Measurements from ENCODE around the gene MEIS1.
A peak's percentile ranks its signal among the peaks of the same experiment; 100 is the strongest.

Gene MEIS1

DNA sequence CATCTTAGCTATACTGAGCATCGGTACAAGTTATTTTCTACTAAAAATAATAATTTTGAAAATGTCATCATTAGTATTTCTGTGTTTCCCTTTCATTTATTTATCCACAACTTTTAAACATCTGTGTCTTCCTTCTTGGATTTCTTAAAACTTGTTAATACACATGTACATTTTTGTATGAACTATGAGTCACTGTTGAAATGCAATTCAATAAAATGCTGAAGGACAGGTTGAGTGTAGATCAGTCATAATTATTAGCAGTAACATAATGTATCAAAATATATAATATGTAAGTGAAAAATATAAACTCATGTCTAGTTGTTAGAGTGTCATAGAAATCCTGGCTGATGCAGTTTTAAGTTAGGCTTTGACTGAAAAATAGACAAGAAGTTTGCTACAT, 115.9 kb downstream of the MEIS1 start:
- H3K4me3 ChIP-seq (ENCODE audit: low read length in 2 of 2): no peak overlapping the region
- no peaks in the 10 kb centered on the region for H3K36me3 ChIP-seq (ENCODE audit: control insufficient read depth in 2 of 2, insufficient read depth in 2 of 2, low read length in 2 of 2)
- peaks cover 0 to 2% of the 10 kb centered on the region in 2 donors for H3K27me3 ChIP-seq (ENCODE audit: control insufficient read depth in 2 of 2, insufficient read depth in 2 of 2, low read length in 2 of 2)
- no peaks in the 10 kb centered on the region for H3K4me1 ChIP-seq (ENCODE audit: control insufficient read depth in 2 of 2, insufficient read depth in 2 of 2, low read length in 2 of 2)
- no peak overlapping the region for H3K27ac ChIP-seq (ENCODE audit: low read depth in 2 of 2, low read length in 2 of 2)
- no peaks in the 10 kb centered on the region for H3K9me3 ChIP-seq (ENCODE audit: control insufficient read depth in 2 of 2, low read length in 2 of 2)
- H3K9ac ChIP-seq (ENCODE audit: low read depth in 1 of 2, low read length in 2 of 2): no peak overlapping the region

- no peak overlapping the region for H3K27ac ChIP-seq (ENCODE audit: low read depth in 2 of 2, low read length in 2 of 2)
- H3K9ac ChIP-seq (ENCODE audit: low read depth in 1 of 2, low read length in 2 of 2): no peak overlapping the region
- no peaks in the 10 kb centered on the region for H3K36me3 ChIP-seq (ENCODE audit: control insufficient read depth in 2 of 2, insufficient read depth in 2 of 2, low read length in 2 of 2)
- no peaks in the 10 kb centered on the region for H3K9me3 ChIP-seq (ENCODE audit: control insufficient read depth in 2 of 2, low read length in 2 of 2)
- no peaks in the 10 kb centered on the region for H3K4me1 ChIP-seq (ENCODE audit: control insufficient read depth in 2 of 2, insufficient read depth in 2 of 2, low read length in 2 of 2)
- no peak overlapping the region for H3K4me3 ChIP-seq (ENCODE audit: low read length in 2 of 2)
- H3K27me3 ChIP-seq (ENCODE audit: control insufficient read depth in 2 of 2, insufficient read depth in 2 of 2, low read length in 2 of 2): peaks cover 0 to 2% of the 10 kb centered on the region in 2 donors
Observed at GRCh38 chr2:66553370-66553769, 118.4 kb downstream of the MEIS1 start.

- Histone ChIP-seq H3K4me3 (ENCODE audit: low read length in 2 of 2) (no peak overlapping the region), H3K36me3 (ENCODE audit: control insufficient read depth in 2 of 2, insufficient read depth in 2 of 2, low read length in 2 of 2) (no peaks in the 10 kb centered on the region), H3K4me1 (ENCODE audit: control insufficient read depth in 2 of 2, insufficient read depth in 2 of 2, low read length in 2 of 2) (no peaks in the 10 kb centered on the region), H3K9ac (ENCODE audit: low read depth in 1 of 2, low read length in 2 of 2) (no peak overlapping the region), H3K9me3 (ENCODE audit: control insufficient read depth in 2 of 2, low read length in 2 of 2) (no peaks in the 10 kb centered on the region), H3K27ac (ENCODE audit: low read depth in 2 of 2, low read length in 2 of 2) (no peak overlapping the region), H3K27me3 (ENCODE audit: control insufficient read depth in 2 of 2, insufficient read depth in 2 of 2, low read length in 2 of 2) (no peaks in the 10 kb centered on the region)
Observed at GRCh38 chr2:66555091-66555490, 120.2 kb downstream of the MEIS1 start.

DNA sequence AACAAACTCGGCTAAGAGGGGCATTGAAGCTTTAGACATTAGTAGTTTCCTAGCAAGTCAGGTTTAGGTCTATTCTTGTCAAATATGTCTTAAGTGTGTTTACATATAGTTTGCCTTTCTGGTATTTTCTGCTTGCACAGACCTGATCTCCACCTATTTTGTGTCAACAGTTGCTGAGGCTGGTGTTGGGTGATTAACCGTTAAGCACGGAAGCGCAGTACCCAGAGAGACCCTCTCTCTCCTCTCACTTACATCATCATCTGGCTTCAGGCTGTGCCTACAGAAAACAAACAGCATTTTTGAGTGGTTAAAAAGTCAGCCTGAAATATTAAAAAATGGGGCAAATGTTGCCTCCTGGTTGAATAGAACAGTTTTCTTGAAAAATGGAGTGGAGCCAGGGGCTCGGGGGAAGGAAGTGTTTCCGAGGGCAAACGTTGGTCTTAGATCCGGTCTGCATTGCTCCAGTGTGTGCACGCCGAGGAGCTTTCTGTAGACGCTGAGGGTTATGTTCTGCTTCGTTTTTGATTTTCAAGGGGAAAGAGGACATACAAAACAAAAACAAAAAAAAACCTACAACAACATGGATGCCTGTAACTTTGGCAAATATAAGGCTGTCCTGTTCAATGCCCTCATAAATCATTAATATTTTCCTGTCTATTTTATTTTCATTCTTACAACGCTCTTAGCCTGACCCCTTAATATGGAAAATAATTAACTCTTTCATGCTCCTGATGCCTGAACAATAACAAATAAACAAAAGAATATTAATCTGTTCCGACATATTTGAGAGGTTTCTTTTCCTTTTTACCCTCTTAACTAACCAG, 120.8 kb downstream of the MEIS1 start:
- no peaks in the 10 kb centered on the region for H3K9me3 ChIP-seq (ENCODE audit: control insufficient read depth in 2 of 2, low read length in 2 of 2)
- peak overlapping the region in 1 of 2 donors; percentile 34 for H3K4me3 ChIP-seq (ENCODE audit: low read length in 2 of 2)
- H3K9ac ChIP-seq (ENCODE audit: low read depth in 1 of 2, low read length in 2 of 2): no peak overlapping the region
- no peaks in the 10 kb centered on the region for H3K4me1 ChIP-seq (ENCODE audit: control insufficient read depth in 2 of 2, insufficient read depth in 2 of 2, low read length in 2 of 2)
- no peaks in the 10 kb centered on the region for H3K36me3 ChIP-seq (ENCODE audit: control insufficient read depth in 2 of 2, insufficient read depth in 2 of 2, low read length in 2 of 2)
- no peak overlapping the region for H3K27ac ChIP-seq (ENCODE audit: low read depth in 2 of 2, low read length in 2 of 2)
- no peaks in the 10 kb centered on the region for H3K27me3 ChIP-seq (ENCODE audit: control insufficient read depth in 2 of 2, insufficient read depth in 2 of 2, low read length in 2 of 2)

DNA sequence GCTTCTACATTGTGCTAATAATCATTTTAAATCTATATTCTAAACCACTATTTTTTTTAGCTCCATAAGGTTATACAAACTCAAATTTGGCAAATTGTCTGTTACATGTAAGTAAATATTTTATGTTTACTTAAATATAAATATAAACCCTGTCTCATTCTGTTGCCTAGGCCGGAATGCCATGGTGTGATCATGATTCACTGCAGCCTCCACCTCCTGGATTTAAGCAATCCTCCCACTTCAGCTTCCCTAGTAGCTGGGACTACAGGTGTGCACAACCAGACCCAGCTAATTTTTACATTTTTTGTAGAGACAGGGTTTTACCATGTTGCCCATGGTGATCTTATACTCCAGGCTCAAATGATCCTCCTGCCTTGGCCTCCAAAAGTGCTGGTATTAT, 124.7 kb downstream of the MEIS1 start:
- no peaks in the 10 kb centered on the region for H3K9me3 ChIP-seq (ENCODE audit: control insufficient read depth in 2 of 2, low read length in 2 of 2)
- no peak overlapping the region for H3K27ac ChIP-seq (ENCODE audit: low read depth in 2 of 2, low read length in 2 of 2)
- no peak overlapping the region for H3K9ac ChIP-seq (ENCODE audit: low read depth in 1 of 2, low read length in 2 of 2)
- H3K4me3 ChIP-seq (ENCODE audit: low read length in 2 of 2): no peak overlapping the region
- no peaks in the 10 kb centered on the region for H3K27me3 ChIP-seq (ENCODE audit: control insufficient read depth in 2 of 2, insufficient read depth in 2 of 2, low read length in 2 of 2)
- no peaks in the 10 kb centered on the region for H3K36me3 ChIP-seq (ENCODE audit: control insufficient read depth in 2 of 2, insufficient read depth in 2 of 2, low read length in 2 of 2)
- no peaks in the 10 kb centered on the region for H3K4me1 ChIP-seq (ENCODE audit: control insufficient read depth in 2 of 2, insufficient read depth in 2 of 2, low read length in 2 of 2)

GRCh38 chr2:66560683-66561082, 125.8 kb downstream of the MEIS1 start:
- peaks cover 0 to 3% of the 10 kb centered on the region in 2 donors for H3K27me3 ChIP-seq (ENCODE audit: control insufficient read depth in 2 of 2, insufficient read depth in 2 of 2, low read length in 2 of 2)
- H3K9ac ChIP-seq (ENCODE audit: low read depth in 1 of 2, low read length in 2 of 2): no peak overlapping the region
- H3K4me1 ChIP-seq (ENCODE audit: control insufficient read depth in 2 of 2, insufficient read depth in 2 of 2, low read length in 2 of 2): no peaks in the 10 kb centered on the region
- H3K4me3 ChIP-seq (ENCODE audit: low read length in 2 of 2): no peak overlapping the region
- H3K36me3 ChIP-seq (ENCODE audit: control insufficient read depth in 2 of 2, insufficient read depth in 2 of 2, low read length in 2 of 2): no peaks in the 10 kb centered on the region
- H3K9me3 ChIP-seq (ENCODE audit: control insufficient read depth in 2 of 2, low read length in 2 of 2): no peaks in the 10 kb centered on the region
- H3K27ac ChIP-seq (ENCODE audit: low read depth in 2 of 2, low read length in 2 of 2): no peak overlapping the region

DNA sequence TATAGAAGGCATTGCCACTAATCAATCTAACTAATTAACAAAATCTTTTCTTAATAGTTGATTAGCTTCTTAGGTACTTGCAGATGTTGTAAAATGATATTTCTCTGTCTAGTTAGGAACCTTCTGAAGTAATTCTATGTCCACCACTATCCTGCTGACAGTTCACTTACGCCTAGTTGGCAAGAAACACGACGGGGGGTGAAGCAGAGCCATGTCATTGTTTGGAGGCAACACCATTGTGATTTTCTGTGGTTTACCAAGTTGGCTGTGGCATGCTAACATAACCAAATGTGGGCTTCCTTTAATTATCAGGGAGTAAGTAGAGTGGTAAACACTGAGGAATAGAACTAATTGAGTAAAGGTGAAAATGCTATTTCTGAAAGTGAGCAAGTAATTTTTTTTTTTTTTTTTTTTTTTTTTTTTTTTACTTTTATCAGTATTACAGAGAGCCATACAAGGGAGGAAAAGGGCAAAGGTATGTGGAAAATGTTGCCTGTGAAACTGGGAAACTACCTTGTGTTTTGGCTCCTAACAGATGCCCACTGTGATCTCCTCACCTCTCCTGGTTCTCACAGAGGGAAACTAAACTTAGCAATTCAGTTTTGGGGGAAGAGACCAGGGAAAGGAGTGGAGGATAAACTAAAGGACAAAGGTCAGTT, 126.8 kb downstream of the MEIS1 start:
- H3K27me3 ChIP-seq (ENCODE audit: control insufficient read depth in 2 of 2, insufficient read depth in 2 of 2, low read length in 2 of 2): peaks cover 0 to 3% of the 10 kb centered on the region in 2 donors
- H3K4me1 ChIP-seq (ENCODE audit: control insufficient read depth in 2 of 2, insufficient read depth in 2 of 2, low read length in 2 of 2): no peaks in the 10 kb centered on the region
- no peak overlapping the region for H3K9ac ChIP-seq (ENCODE audit: low read depth in 1 of 2, low read length in 2 of 2)
- H3K4me3 ChIP-seq (ENCODE audit: low read length in 2 of 2): no peak overlapping the region
- no peak overlapping the region for H3K27ac ChIP-seq (ENCODE audit: low read depth in 2 of 2, low read length in 2 of 2)
- H3K36me3 ChIP-seq (ENCODE audit: control insufficient read depth in 2 of 2, insufficient read depth in 2 of 2, low read length in 2 of 2): no peaks in the 10 kb centered on the region
- no peaks in the 10 kb centered on the region for H3K9me3 ChIP-seq (ENCODE audit: control insufficient read depth in 2 of 2, low read length in 2 of 2)

DNA sequence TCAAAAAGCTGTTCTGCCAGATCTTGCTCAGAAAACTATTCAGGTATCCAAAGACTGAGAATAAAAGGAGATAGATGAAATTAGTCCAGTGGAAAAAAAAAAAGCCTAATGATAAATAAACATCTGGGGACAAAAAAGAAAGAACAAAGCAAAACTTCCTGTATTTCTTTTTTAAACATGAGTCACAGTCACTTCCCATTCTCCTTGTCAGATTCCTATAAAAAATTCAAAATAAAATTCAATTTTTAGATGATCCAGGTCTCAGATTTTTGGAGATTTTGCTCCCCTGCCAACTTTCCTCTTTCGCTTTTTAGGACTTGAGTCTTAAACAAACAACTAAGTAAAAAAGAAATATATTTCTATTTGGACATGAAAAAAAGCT, 127.4 kb downstream of the MEIS1 start:
- Histone ChIP-seq H3K27me3 (ENCODE audit: control insufficient read depth in 2 of 2, insufficient read depth in 2 of 2, low read length in 2 of 2) (peaks cover 0 to 3% of the 10 kb centered on the region in 2 donors), H3K9ac (ENCODE audit: low read depth in 1 of 2, low read length in 2 of 2) (no peak overlapping the region), H3K36me3 (ENCODE audit: control insufficient read depth in 2 of 2, insufficient read depth in 2 of 2, low read length in 2 of 2) (no peaks in the 10 kb centered on the region), H3K4me3 (ENCODE audit: low read length in 2 of 2) (no peak overlapping the region), H3K4me1 (ENCODE audit: control insufficient read depth in 2 of 2, insufficient read depth in 2 of 2, low read length in 2 of 2) (no peaks in the 10 kb centered on the region), H3K9me3 (ENCODE audit: control insufficient read depth in 2 of 2, low read length in 2 of 2) (no peaks in the 10 kb centered on the region), H3K27ac (ENCODE audit: low read depth in 2 of 2, low read length in 2 of 2) (no peak overlapping the region)

DNA sequence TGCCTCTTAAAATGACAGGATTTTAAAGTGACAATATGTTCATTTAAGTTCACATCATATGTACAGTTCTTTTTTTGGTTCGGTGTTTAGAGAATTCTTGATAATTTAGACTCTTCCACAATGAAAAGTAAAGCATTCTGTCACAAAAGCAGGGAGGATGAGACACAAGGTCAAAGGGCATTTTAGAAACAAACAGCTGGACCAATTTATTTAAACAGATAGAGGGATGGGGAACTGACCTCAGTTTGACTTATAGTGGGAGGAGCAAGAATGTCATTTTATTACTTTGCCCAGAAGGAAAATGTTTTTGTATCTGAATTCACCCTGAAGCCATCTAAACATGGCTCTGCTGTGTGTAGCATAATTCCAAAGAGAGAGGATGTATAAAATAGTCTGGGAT, 128.5 kb downstream of the MEIS1 start:
- H3K27me3 ChIP-seq (ENCODE audit: control insufficient read depth in 2 of 2, insufficient read depth in 2 of 2, low read length in 2 of 2): peaks cover 0 to 3% of the 10 kb centered on the region in 2 donors
- no peaks in the 10 kb centered on the region for H3K9me3 ChIP-seq (ENCODE audit: control insufficient read depth in 2 of 2, low read length in 2 of 2)
- H3K9ac ChIP-seq (ENCODE audit: low read depth in 1 of 2, low read length in 2 of 2): no peak overlapping the region
- H3K4me3 ChIP-seq (ENCODE audit: low read length in 2 of 2): no peak overlapping the region
- no peaks in the 10 kb centered on the region for H3K4me1 ChIP-seq (ENCODE audit: control insufficient read depth in 2 of 2, insufficient read depth in 2 of 2, low read length in 2 of 2)
- no peak overlapping the region for H3K27ac ChIP-seq (ENCODE audit: low read depth in 2 of 2, low read length in 2 of 2)
- no peaks in the 10 kb centered on the region for H3K36me3 ChIP-seq (ENCODE audit: control insufficient read depth in 2 of 2, insufficient read depth in 2 of 2, low read length in 2 of 2)

GRCh38 chr2:66565291-66565690, 130.4 kb downstream of the MEIS1 start:
- Histone ChIP-seq H3K4me1 (ENCODE audit: control insufficient read depth in 2 of 2, insufficient read depth in 2 of 2, low read length in 2 of 2) (no peaks in the 10 kb centered on the region), H3K27ac (ENCODE audit: low read depth in 2 of 2, low read length in 2 of 2) (no peak overlapping the region)

More at GRCh38 chr2:66565291-66565690, 130.4 kb downstream of the MEIS1 start:
- Histone ChIP-seq H3K4me3 (ENCODE audit: low read length in 2 of 2) (no peak overlapping the region), H3K9ac (ENCODE audit: low read depth in 1 of 2, low read length in 2 of 2) (no peak overlapping the region), H3K27me3 (ENCODE audit: control insufficient read depth in 2 of 2, insufficient read depth in 2 of 2, low read length in 2 of 2) (peaks cover 0 to 3% of the 10 kb centered on the region in 2 donors), H3K36me3 (ENCODE audit: control insufficient read depth in 2 of 2, insufficient read depth in 2 of 2, low read length in 2 of 2) (no peaks in the 10 kb centered on the region), H3K9me3 (ENCODE audit: control insufficient read depth in 2 of 2, low read length in 2 of 2) (no peaks in the 10 kb centered on the region)

All from mucosa of rectum (tissue), 2 donors.